ELR (cell line): Measurements from ENCODE around the gene SMIM5.
A peak's percentile ranks its signal among the peaks of the same experiment; 100 is the strongest.

ENCODE experiments used
- DNase-seq: peaks from one replicate; pipeline ENCODE4 v3.0.0-alpha.2; 2015; ENCODE audit warnings: low read depth

Gene SMIM5

GRCh38 chr17:75639771-75640555 is 6.7 kb downstream of the SMIM5 start:
- no peak for DNase-seq

- DNase-seq = no peak
These were observed 7.4 kb downstream of the SMIM5 start for GRCh38 chr17:75640556-75641119.

GRCh38 chr17:75641343-75641742 is 8.1 kb downstream of the SMIM5 start:
- DNase-seq = no peak

- no peak for DNase-seq
These were observed 9.0 kb downstream of the SMIM5 start for GRCh38 chr17:75642182-75642783.

GRCh38 chr17:75642784-75643642 is 9.8 kb downstream of the SMIM5 start:
- DNase-seq = no peak

- no peak for DNase-seq
These were observed 10.4 kb downstream of the SMIM5 start for GRCh38 chr17:75643643-75644017.

GRCh38 chr17:75645501-75645888 is 12.3 kb downstream of the SMIM5 start:
- DNase-seq = peak; percentile 81

- peak; percentile 79 for DNase-seq
These were observed 12.8 kb downstream of the SMIM5 start for GRCh38 chr17:75645889-75646637.

GRCh38 chr17:75646638-75646992 is 13.4 kb downstream of the SMIM5 start:
- no peak for DNase-seq

- no peak for DNase-seq
These were observed 13.8 kb downstream of the SMIM5 start for GRCh38 chr17:75647061-75647460.

GRCh38 chr17:75647921-75648320 is 14.7 kb downstream of the SMIM5 start:
- DNase-seq = no peak

GRCh38 chr17:75649687-75650086 is 16.5 kb downstream of the SMIM5 start:
- no peak for DNase-seq

- no peak for DNase-seq
These were observed 17.6 kb downstream of the SMIM5 start for GRCh38 chr17:75650874-75651273.

- no peak for DNase-seq
These were observed 19.1 kb downstream of the SMIM5 start for GRCh38 chr17:75652341-75652740.

- DNase-seq = peak; percentile 63
These were observed 19.8 kb downstream of the SMIM5 start for GRCh38 chr17:75652934-75653549.

- DNase-seq = peak; percentile 39
These were observed 20.9 kb downstream of the SMIM5 start for GRCh38 chr17:75654176-75654575.

GRCh38 chr17:75658237-75658636 is 25.0 kb downstream of the SMIM5 start:
- DNase-seq = no peak

GRCh38 chr17:75661531-75661930 is 28.3 kb downstream of the SMIM5 start:
- no peak for DNase-seq

- no peak for DNase-seq
These were observed 29.3 kb downstream of the SMIM5 start for GRCh38 chr17:75662511-75662910.

- DNase-seq = no peak
These were observed 30.9 kb downstream of the SMIM5 start for GRCh38 chr17:75664099-75664549.

- DNase-seq = no peak
These were observed 32.7 kb downstream of the SMIM5 start for GRCh38 chr17:75665981-75666380.
